GM12878 (cell line): ENCODE data around the gene REPS1.

Experiments
- JUNB ChIP-seq: IDR thresholded peaks from 2 replicates; pipeline ENCODE4 v1.6.1; 2016; ENCODE audit warnings: antibody characterized with exemption, mild to moderate bottlenecking
- POLR2A ChIP-seq: IDR thresholded peaks from 2 replicates; pipeline ENCODE4 v1.6.1; 2011; ENCODE audit warnings: low read depth, mild to moderate bottlenecking, low read length

DNA sequence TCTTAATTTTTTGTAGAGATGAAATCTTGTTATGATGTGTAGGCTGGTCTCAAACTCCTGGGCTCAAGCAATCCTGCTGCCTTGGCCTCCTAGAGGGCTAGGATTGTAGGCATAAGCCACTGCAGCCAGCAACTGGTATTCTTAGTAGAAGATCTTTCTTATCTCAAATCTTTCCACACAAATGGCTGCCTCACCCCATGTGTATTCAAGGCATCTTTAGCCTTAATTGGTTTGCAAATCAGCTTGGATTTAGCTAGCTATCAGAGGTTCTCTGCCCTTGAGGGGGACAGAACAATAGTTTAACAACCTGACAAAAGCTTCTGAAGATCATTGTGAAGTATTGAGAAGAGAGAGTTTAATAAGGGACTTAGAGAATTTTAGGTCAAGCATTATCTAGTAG lies 22.6 kb upstream of the REPS1 start:
- TF ChIP-seq POLR2A, result no peak
- TF ChIP-seq JUNB, result no peak
